ENCODE data around the gene NDUFAF7. TPM values are rescaled to one million over a fixed set of nuclear protein-coding genes. Genes with fewer than 3 reads are reported as not detected.
"Not testable (repeated sequence)": the region's sequence is repeated elsewhere in the genome, so short reads cannot be mapped to it uniquely, and the experiment has no call there.

Gene NDUFAF7
- total RNA-seq, 1 experiment from 2014 or later, result 13.2 TPM

- Histone ChIP-seq H3K27me3 (ENCODE audit: low read length) (no peaks in the 10 kb centered on the region), H3K9me3 (ENCODE audit: low read length) (no peaks in the 10 kb centered on the region), H3K27ac (ENCODE audit: low read length) (no peak overlapping the region), H3K79me2 (ENCODE audit: low read length) (no peaks in the 10 kb centered on the region; the same call in 1 of the 2 replicates), H3F3A (ENCODE audit: low read length, unreplicated experiment) (no peaks in the 10 kb centered on the region), H3K9me2 (replicated peaks; ENCODE audit: low read length) (no peaks in the 10 kb centered on the region), H3K36me3 (ENCODE audit: low read depth, low read length) (no peaks in the 10 kb centered on the region), H3K9ac (ENCODE audit: low read length) (no peak overlapping the region), H3K4me1 (ENCODE audit: insufficient read depth, low read length) (peaks cover 18% of the 10 kb centered on the region), H4K20me1 (ENCODE audit: low read length) (no peaks in the 10 kb centered on the region), H2AFZ (ENCODE audit: low read length) (no peak overlapping the region), H3K4me2 (ENCODE audit: low read length) (no peak overlapping the region), H3K4me3 (ENCODE audit: low read length) (no peak overlapping the region)
- CTCF ChIA-PET, result no interaction called here
- POLR2A ChIA-PET (ENCODE audit: unreplicated experiment), result no interaction called here
- intact Hi-C loops (cut with micrococcal nuclease), result no loop called here
- ATAC-seq, result no peak
- DNase-seq, result no peak
- BruUV-seq (replicated peaks), result no TSS peak
- TF ChIP-seq EZH2 (IDR thresholded peaks at IDR 0.05; ENCODE audit: low read length, unreplicated experiment) (no peak), CTCF (conservative IDR thresholded peaks at IDR 0.05; ENCODE audit: low read depth, low read length) (no peak), EZH2phosphoT487 (IDR thresholded peaks at IDR 0.05; ENCODE audit: borderline replicate concordance, low read length) (no peak)
Observed at GRCh38 chr2:37191253-37191652, 40.2 kb upstream of the NDUFAF7 start.

DNA sequence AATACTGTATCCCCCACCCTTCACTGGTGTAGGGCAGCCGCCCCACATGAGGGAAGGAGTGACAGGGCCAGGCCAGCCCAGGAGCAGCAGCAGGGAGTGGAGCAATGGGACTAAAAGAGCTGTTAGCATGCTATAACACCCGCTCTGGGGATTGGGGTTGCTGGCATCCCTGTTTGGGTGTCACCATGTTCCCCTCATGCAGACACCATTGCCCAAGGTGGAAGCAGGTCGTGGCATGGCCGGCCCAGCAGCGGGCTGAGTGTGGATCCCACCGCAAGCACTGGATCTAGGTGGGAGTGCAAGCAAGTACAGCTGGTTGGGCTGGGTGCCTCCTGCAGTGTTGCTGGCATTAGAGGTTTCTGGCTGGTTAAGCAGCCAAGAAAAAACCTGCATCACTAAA lies 39.7 kb upstream of the NDUFAF7 start:
- ATAC-seq (no peak), DNase-seq (no peak)
- Histone ChIP-seq H3K79me2 (ENCODE audit: low read length) (peaks cover 4% of the 10 kb centered on the region), H3K9me2 (replicated peaks; ENCODE audit: low read length) (no peaks in the 10 kb centered on the region), H3F3A (ENCODE audit: low read length, unreplicated experiment) (no peaks in the 10 kb centered on the region), H3K27ac (ENCODE audit: low read length) (no peak overlapping the region), H3K4me2 (ENCODE audit: low read length) (no peak overlapping the region), H3K9me3 (ENCODE audit: low read length) (no peaks in the 10 kb centered on the region), H3K4me3 (ENCODE audit: low read length) (no peak overlapping the region), H3K27me3 (ENCODE audit: low read length) (no peaks in the 10 kb centered on the region), H4K20me1 (ENCODE audit: low read length) (no peaks in the 10 kb centered on the region), H3K36me3 (ENCODE audit: low read depth, low read length) (no peaks in the 10 kb centered on the region), H2AFZ (ENCODE audit: low read length) (no peak overlapping the region), H3K4me1 (ENCODE audit: insufficient read depth, low read length) (peaks cover 18% of the 10 kb centered on the region), H3K9ac (ENCODE audit: low read length) (no peak overlapping the region)
- TF ChIP-seq EZH2 (IDR thresholded peaks at IDR 0.05; ENCODE audit: low read length, unreplicated experiment) (no peak), EZH2phosphoT487 (IDR thresholded peaks at IDR 0.05; ENCODE audit: borderline replicate concordance, low read length) (no peak), CTCF (conservative IDR thresholded peaks at IDR 0.05; ENCODE audit: low read depth, low read length) (no peak)
- intact Hi-C loops (cut with micrococcal nuclease), result no loop called here
- POLR2A ChIA-PET (ENCODE audit: unreplicated experiment), result no interaction called here
- CTCF ChIA-PET, result no interaction called here
- no TSS peak for BruUV-seq (replicated peaks)

DNA sequence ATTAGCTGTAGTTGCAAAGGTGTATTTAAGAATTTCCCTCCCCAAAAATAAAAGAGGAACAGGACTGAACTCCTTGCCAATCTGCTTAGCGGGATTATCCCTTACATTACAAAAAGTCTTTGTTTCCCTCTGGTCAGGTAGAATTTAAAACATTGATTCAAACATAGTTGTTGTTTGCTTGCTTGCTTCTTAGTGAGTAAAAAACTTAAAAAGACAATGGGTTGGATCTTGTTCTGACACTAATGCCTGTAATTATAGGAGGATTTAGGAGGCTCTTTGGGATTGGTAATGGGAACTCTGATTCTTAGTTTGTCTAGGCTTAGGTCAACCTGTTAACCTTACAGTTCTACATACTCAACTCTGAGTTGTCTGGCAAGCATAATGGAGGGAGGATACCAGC lies 38.9 kb upstream of the NDUFAF7 start:
- POLR2A ChIA-PET (ENCODE audit: unreplicated experiment), result no interaction called here
- DNase-seq, result no peak

GRCh38 chr2:37195862-37196319 lies 35.6 kb upstream of the NDUFAF7 start:
- H3K4me2 ChIP-seq (ENCODE audit: low read length), result peak overlapping the region; percentile 91
- BruUV-seq (replicated peaks), result TSS peak; percentile 48
- ATAC-seq; H3K9me2 ChIP-seq (replicated peaks; ENCODE audit: low read length); CTCF ChIA-PET; H3F3A ChIP-seq (ENCODE audit: low read length, unreplicated experiment); intact Hi-C loops (cut with micrococcal nuclease); DNase-seq; POLR2A ChIA-PET (ENCODE audit: unreplicated experiment); H4K20me1 ChIP-seq (ENCODE audit: low read length); H3K27me3 ChIP-seq (ENCODE audit: low read length); H3K27ac ChIP-seq (ENCODE audit: low read length); H3K9me3 ChIP-seq (ENCODE audit: low read length): not testable (repeated sequence)
- peak overlapping the region; percentile 96 for H2AFZ ChIP-seq (ENCODE audit: low read length)
- H3K9ac ChIP-seq (ENCODE audit: low read length), result peak overlapping the region; percentile 90
- H3K4me3 ChIP-seq (ENCODE audit: low read length), result peak overlapping the region; percentile 93
- peaks cover 19% of the 10 kb centered on the region for H3K4me1 ChIP-seq (ENCODE audit: insufficient read depth, low read length)
- H3K79me2 ChIP-seq (ENCODE audit: low read length), result peaks cover 44% of the 10 kb centered on the region
- H3K36me3 ChIP-seq (ENCODE audit: low read depth, low read length), result peaks cover 12% of the 10 kb centered on the region; the same call in 1 of the 2 replicates

More for the DNA sequence above, 38.9 kb upstream of the NDUFAF7 start:
- Histone ChIP-seq H4K20me1 (ENCODE audit: low read length) (no peaks in the 10 kb centered on the region), H3K4me3 (ENCODE audit: low read length) (no peak overlapping the region), H3K9me3 (ENCODE audit: low read length) (no peaks in the 10 kb centered on the region), H3K27ac (ENCODE audit: low read length) (no peak overlapping the region), H3K4me2 (ENCODE audit: low read length) (no peak overlapping the region), H3K79me2 (ENCODE audit: low read length) (peaks cover 12% of the 10 kb centered on the region), H3K9me2 (replicated peaks; ENCODE audit: low read length) (no peaks in the 10 kb centered on the region), H3K27me3 (ENCODE audit: low read length) (no peaks in the 10 kb centered on the region), H3K9ac (ENCODE audit: low read length) (no peak overlapping the region), H3K4me1 (ENCODE audit: insufficient read depth, low read length) (peaks cover 22% of the 10 kb centered on the region), H3K36me3 (ENCODE audit: low read depth, low read length) (no peaks in the 10 kb centered on the region), H3F3A (ENCODE audit: low read length, unreplicated experiment) (no peaks in the 10 kb centered on the region), H2AFZ (ENCODE audit: low read length) (no peak overlapping the region)
- TF ChIP-seq EZH2phosphoT487 (IDR thresholded peaks at IDR 0.05; ENCODE audit: borderline replicate concordance, low read length) (no peak), EZH2 (IDR thresholded peaks at IDR 0.05; ENCODE audit: low read length, unreplicated experiment) (no peak), CTCF (conservative IDR thresholded peaks at IDR 0.05; ENCODE audit: low read depth, low read length) (no peak)
- CTCF ChIA-PET, result no interaction called here
- no TSS peak for BruUV-seq (replicated peaks)
- intact Hi-C loops (cut with micrococcal nuclease), result no loop called here
- no peak for ATAC-seq
